ENCODE results near the gene SLC12A5. TPM values are rescaled to one million over a fixed set of nuclear protein-coding genes. Genes with fewer than 3 reads are reported as not detected.
"Not testable (repeated sequence)": the region's sequence is repeated elsewhere in the genome, so short reads cannot be mapped to it uniquely, and the experiment has no call there.

Gene SLC12A5
- polyA plus RNA-seq, 4 donors, result 1.9 to 2.6 (median 2.2) TPM

GRCh38 chr20:46073443-46073842, 44.4 kb downstream of the SLC12A5 start:
- no peak for DNase-seq (ENCODE audit: low read depth in 4 of 4, low spot score in 3 of 4)

- no peak for DNase-seq (ENCODE audit: low read depth in 4 of 4, low spot score in 3 of 4)
Measured at GRCh38 chr20:46074006-46074405, 45.0 kb downstream of the SLC12A5 start.

GRCh38 chr20:46076806-46077205, 47.8 kb downstream of the SLC12A5 start:
- no peak for DNase-seq (ENCODE audit: low read depth in 4 of 4, low spot score in 3 of 4)

- no peak for DNase-seq (ENCODE audit: low read depth in 4 of 4, low spot score in 3 of 4)
Measured at GRCh38 chr20:46077642-46078305, 48.8 kb downstream of the SLC12A5 start.

GRCh38 chr20:46078954-46079353, 49.9 kb downstream of the SLC12A5 start:
- no peak for DNase-seq (ENCODE audit: low read depth in 4 of 4, low spot score in 3 of 4)

- DNase-seq (ENCODE audit: low read depth in 4 of 4, low spot score in 3 of 4), result no peak
Measured at GRCh38 chr20:46081074-46081473, 52.1 kb downstream of the SLC12A5 start.

GRCh38 chr20:46083101-46083500, 54.1 kb downstream of the SLC12A5 start:
- DNase-seq (ENCODE audit: low read depth in 4 of 4, low spot score in 3 of 4), result no peak

- no peak for DNase-seq (ENCODE audit: low read depth in 4 of 4, low spot score in 3 of 4)
Measured at GRCh38 chr20:46083531-46084061, 54.6 kb downstream of the SLC12A5 start.

- DNase-seq (ENCODE audit: low read depth in 4 of 4, low spot score in 3 of 4), result no peak
Measured at GRCh38 chr20:46084805-46085178, 55.8 kb downstream of the SLC12A5 start.

GRCh38 chr20:46085179-46085851, 56.3 kb downstream of the SLC12A5 start:
- no peak for DNase-seq (ENCODE audit: low read depth in 4 of 4, low spot score in 3 of 4)

- no peak for DNase-seq (ENCODE audit: low read depth in 4 of 4, low spot score in 3 of 4)
Measured at GRCh38 chr20:46087161-46087560, 58.1 kb downstream of the SLC12A5 start.

GRCh38 chr20:46088409-46089166, 59.6 kb downstream of the SLC12A5 start:
- DNase-seq (ENCODE audit: low read depth in 4 of 4, low spot score in 3 of 4), result no peak

GRCh38 chr20:46089167-46089416, 60.1 kb downstream of the SLC12A5 start:
- DNase-seq (ENCODE audit: low read depth in 4 of 4, low spot score in 3 of 4), result no peak

- peak; percentile 83 to 88 (median 86) for DNase-seq (ENCODE audit: low read depth in 4 of 4, low spot score in 3 of 4)
Measured at GRCh38 chr20:46089417-46090388, 60.7 kb downstream of the SLC12A5 start, which contains the start of gene NCOA5. NCOA5 (minus strand) TSS chr20:46089962; CDS start chr20:46079424, 10,538 bp downstream.

- DNase-seq (ENCODE audit: low read depth in 4 of 4, low spot score in 3 of 4), result not testable (repeated sequence)
Measured at GRCh38 chr20:46091622-46092535, 62.9 kb downstream of the SLC12A5 start.

GRCh38 chr20:46093531-46093930, 64.5 kb downstream of the SLC12A5 start:
- no peak for DNase-seq (ENCODE audit: low read depth in 4 of 4, low spot score in 3 of 4)

GRCh38 chr20:46099491-46100287, 70.7 kb downstream of the SLC12A5 start:
- no peak for DNase-seq (ENCODE audit: low read depth in 4 of 4, low spot score in 3 of 4)

GRCh38 chr20:46100444-46100843, 71.4 kb downstream of the SLC12A5 start:
- DNase-seq (ENCODE audit: low read depth in 4 of 4, low spot score in 3 of 4), result not testable (repeated sequence)

All from right renal pelvis (tissue), 4 donors.